ENCODE results near the gene BTN2A1.

GRCh38 chr6:26474439-26474881, 16.7 kb downstream of the BTN2A1 start:
- no peak for TF ChIP-seq CTCF (IDR thresholded peaks at IDR 0.05)
- TF ChIP-seq RCOR1 (IDR thresholded peaks at IDR 0.05; ENCODE audit: low read length) = no peak
- TF ChIP-seq MXI1 (IDR thresholded peaks at IDR 0.05; ENCODE audit: low read depth, low read length) = no peak
- TF ChIP-seq, protein P1, sequence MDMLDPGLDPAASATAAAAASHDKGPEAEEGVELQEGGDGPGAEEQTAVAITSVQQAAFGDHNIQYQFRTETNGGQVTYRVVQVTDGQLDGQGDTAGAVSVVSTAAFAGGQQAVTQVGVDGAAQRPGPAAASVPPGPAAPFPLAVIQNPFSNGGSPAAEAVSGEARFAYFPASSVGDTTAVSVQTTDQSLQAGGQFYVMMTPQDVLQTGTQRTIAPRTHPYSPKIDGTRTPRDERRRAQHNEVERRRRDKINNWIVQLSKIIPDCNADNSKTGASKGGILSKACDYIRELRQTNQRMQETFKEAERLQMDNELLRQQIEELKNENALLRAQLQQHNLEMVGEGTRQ (IDR thresholded peaks at IDR 0.05; ENCODE audit: borderline replicate concordance, low read depth, low read length) = no peak
